Globus pallidus (tissue), 1 donor: ENCODE measurements around the gene TPCN1.
A peak's percentile ranks its signal among the peaks of the same experiment; 100 is the strongest.
"Not testable (repeated sequence)": the region's sequence is repeated elsewhere in the genome, so short reads cannot be mapped to it uniquely, and the experiment has no call there.

Experiments
- DNase-seq: peaks from one replicate; pipeline ENCODE4 v3.0.0-alpha.2; 2015; ENCODE audit warnings: low spot score

The TPCN1 gene

DNA sequence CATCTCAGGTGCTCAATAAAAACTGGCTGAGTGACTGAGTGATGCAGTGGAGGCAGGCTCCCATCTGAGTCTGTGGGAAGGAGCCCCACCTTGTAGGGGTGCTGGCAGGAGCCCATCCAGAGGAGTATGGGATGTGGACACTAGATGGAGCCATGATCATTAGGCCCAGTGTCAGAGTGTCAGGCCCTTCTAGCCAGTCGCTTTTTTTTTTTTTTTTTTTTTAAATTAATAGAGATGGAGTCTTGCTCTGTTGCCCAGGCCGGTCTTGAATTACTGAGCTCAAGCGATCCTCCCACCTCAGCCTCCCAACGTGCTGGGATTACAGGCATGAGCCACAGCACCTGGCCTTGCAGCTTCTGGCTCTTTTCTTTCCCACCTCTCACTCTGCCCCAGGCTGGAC lies 24.3 kb upstream of the TPCN1 start:
- DNase-seq: peak; percentile 82

DNA sequence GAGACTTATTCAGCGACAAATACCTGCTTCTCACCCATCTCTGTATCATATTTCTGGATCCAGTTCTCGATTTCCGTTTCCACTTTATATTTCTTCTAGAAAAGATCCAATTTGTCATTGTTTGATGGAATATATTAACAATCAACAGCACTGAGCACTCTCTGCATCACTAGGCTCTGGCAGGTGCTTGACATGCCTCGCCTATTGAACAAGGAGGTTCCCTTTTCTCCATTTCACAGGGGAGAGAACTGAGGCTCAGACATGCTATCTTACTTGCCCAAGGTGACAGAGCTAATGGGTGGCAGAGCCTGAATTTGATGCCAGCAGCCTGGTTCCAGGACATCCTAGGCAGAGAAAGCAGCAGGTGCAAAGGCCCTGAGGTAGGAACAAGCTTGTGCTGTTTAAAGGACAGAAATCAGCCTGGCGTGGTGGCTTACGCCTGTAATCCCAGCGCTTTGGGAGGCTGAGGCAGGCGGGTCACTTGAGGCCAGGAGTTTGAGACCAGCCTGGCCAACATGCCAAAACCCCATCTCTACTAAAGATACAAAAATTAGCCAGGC lies 23.7 kb upstream of the TPCN1 start:
- DNase-seq: no peak

GRCh38 chr12:113198296-113198695 lies 23.0 kb upstream of the TPCN1 start:
- no peak for DNase-seq

DNA sequence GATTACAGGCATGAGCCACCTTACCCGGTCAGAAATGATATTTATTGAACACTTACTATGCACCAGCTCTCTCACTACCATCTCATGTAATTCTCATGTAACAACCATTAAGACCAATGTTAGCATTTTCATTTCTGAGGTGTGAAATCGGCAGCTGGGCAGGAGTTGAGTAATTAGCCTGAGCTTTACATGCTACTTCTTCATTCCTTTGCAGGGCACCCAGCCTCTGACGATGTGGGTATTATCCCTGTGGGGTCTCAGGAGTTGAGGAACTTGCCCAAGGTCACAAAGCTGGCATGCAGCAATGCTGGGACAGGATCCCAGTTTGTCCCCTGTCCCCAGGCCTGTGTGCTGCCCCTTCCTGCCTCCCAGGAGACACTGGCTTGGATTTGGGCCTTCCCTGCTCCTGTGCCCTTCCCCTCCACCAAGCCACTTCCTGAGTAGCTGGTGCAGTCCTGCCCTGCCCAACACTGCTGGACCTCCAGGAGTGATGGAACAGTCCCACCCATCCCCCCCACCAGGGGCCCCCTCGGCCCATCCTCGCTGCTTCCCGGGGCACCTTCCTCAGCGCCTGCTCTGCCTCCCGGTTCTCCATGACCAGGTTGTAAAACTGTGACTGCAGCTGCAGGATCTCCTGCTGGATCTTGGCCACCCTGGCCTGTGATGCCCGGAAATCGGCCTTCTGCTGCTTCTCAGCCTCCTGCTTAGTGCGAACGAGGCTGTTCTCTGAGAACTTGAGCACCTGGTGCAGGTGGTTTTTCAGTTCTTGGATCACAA lies 21.1 kb upstream of the TPCN1 start:
- DNase-seq: no peak

DNA sequence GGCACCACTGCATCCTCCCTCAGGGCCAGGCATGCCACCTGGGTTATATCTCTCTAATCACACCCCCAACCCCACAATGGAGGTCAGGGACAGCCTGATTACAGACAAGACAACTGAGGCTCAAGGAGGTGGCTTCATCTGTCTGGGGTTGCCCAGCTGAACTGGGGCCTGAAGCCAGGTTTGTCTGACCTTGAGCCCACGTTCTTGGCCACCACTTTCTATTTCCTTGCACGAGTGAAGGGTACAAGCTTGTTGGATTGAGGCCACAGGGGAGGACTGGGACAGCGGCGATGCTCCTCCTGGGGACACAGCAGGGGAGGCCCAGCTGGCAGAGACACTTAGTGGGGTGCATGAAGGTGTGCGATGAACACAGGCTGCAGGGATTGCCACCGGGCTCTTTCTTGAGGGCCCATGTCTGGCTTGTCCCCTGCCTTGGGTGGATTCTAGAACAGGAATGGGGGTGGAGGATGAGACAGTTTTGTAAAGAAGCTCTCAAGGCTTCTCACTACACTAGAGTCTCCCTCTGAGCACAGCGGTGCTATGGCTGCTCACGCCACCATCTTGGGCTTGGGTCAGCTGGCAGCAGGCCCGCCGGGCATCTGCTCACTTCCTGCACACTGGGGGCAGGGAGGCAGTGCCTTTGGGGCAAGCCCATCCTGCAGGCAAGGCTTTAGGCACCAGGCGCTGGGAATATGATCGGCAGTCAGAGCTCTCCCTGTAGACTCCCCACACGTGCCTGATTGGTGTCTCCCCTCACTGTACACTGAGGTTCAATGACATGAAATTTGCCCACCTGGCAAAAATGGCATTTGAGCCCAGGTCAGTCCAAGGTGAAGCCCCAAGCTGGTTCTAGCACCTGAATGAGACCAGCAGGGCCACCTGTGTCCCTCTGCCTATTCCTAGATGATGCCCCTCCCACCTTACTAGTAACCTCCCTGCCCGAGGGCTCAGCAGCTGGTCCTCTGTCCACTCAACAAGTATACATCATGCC lies 19.8 kb upstream of the TPCN1 start:
- no peak for DNase-seq

DNA sequence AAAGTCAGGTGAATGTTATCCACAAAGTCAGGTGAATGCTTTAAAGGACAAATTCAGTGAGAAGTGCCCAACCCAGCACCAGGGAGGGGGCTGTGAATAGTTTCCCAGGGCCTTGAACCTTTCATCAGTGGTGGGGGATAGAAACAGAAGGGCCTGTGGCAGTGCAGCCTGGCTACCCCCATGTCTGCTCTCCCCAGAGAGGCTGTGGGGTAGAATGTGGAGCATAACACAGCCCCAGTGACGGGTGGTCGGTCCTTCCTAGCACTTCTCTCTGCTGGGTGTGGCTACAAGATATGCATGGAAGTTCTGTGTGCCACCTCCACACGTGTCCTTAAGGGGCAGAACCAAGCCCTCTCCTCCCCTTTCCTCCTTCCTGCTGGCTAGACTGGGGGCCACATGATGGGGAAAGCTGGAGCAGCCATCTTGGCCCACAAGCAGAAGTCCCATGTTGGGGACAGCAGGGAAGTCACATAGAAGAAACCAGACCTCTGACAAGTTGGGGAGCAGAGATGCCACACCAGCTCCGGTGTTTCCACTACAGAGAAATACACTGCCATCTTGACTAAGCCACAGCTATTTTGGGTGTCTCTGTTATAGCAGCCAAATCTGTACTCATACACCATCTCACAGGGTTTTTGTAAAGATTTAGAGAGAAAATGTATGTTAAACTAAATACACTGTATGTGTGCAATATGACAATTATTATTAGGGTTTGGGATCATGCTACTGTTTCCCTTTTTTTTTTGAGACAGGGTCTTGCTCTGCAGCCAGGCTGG lies 18.8 kb upstream of the TPCN1 start:
- DNase-seq: no peak

DNA sequence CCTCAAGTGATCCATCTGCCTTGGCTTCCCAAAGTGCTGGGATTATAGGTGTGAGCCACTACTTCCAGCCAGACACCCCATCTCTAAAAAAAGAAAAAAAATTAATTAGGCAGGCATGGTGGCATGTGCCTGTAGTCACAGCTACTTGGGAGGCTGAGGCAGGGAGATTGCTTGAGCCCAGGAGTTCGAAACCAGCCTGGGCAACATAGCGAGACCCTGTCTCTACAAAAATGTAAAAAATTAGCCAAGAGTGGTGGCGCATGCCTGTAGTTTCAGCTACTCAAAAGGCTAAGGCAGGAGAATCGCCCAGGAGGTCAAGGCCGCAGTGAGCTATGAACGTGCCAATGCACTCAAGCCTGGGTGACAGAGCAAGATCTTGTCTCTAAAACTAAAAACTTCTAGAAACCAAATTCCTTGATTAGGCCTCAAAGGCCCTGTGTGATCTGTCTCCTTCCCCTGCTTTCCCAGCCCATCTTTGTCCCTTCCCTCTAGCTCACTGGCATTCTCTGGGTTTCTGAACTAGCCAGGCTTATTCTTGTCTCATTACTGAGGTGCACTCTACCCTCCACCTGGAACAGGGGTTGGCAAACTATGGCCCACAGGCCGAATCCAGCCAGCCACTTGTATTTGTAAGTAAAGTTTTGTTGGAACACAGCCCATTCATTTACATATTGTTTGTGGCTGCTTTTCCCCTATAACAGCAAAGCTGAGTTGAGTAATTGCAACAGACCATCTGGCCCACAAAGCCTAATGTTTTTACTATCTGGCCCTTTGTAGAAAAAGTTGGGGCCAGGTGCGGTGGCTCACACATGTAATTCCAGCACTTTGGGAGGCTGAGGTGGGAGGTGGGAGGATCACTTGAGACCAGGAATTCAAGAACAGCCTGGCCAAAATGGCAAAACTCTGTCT lies 17.2 kb upstream of the TPCN1 start:
- no peak for DNase-seq

DNA sequence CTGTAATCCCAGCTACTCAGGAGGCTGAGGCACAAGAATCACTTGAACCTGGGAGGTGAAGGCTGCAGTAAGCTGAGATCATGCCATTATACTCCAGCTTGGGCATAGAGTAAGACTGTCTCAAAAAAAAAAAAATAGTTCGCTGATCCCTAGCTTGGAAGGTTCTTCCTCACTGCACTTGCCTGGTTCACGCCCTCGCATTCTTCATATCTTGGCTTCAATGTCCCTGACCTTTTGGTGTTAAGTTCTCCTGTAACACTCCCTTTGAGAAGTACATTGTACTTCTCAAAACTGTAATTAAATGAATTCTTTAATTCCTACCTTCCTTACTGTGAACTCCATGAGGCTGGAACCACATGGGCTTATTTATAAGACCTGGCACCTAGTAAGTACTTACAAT lies 16.5 kb upstream of the TPCN1 start:
- no peak for DNase-seq

DNA sequence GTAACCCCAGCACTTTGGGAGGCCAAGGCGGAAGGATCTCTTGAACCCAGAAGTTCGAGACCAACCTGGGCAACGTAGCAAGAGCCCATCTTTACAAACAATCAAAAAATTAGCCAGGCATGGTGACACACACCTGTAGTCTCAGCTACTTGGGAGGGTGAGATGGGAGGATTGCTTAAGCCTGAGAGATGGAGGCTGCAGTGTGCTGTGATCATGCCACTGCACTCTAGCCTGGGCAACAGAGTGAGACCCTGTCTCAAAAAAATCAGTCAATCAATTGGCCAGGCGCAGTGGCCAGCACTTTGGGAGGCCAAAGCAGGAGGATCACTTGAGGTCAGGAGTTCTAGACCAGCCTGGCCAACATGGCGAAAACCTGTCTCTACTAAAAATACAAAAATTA lies 14.5 kb upstream of the TPCN1 start:
- DNase-seq: not testable (repeated sequence)

DNA sequence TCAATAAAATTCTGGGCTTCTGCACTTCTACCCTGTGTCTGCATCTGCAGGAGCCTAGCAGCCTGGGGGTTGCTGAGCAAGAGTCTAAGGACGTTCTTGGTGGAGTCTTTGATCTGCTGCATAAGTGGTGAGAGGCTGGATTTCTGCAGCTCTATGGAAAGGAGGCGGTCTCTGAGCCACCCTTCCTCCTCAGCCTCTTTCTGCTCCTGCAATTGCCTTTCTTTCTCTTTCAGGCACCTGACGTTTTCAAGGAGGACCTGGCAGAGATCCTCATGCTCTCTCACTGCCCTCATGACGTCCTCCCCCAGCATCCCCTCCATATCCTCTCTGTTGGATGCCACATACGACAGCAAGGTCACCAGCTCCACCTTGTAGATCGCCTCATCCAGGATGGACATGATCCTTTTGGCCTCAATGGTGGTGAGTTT lies 13.6 kb upstream of the TPCN1 start:
- no peak for DNase-seq

GRCh38 chr12:113208041-113208934 lies 13.0 kb upstream of the TPCN1 start:
- DNase-seq: peak; percentile 43

DNA sequence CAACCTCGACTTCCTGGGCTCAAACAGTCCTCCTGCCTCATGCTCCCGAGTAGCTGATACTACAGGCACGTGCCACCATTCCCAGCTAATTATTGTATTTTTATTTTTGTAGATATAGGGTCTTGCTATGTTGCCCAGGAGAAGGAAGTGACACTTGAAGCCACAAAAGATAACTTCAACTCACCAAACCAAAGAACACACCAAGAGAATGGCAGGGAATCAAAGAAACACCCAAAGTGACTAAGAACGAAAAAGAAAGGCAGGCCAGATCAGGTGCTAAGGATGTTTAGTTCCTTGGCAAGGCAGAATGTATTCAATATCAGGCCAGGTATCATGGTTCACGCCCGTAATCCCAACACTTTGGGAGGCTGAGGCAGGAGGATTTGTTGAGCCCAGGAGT lies 10.1 kb upstream of the TPCN1 start:
- DNase-seq: no peak

GRCh38 chr12:113214895-113215400 lies 6.3 kb upstream of the TPCN1 start:
- peak; percentile 50 for DNase-seq

- DNase-seq: no peak
Observed at GRCh38 chr12:113216027-113216426, 5.2 kb upstream of the TPCN1 start.

DNA sequence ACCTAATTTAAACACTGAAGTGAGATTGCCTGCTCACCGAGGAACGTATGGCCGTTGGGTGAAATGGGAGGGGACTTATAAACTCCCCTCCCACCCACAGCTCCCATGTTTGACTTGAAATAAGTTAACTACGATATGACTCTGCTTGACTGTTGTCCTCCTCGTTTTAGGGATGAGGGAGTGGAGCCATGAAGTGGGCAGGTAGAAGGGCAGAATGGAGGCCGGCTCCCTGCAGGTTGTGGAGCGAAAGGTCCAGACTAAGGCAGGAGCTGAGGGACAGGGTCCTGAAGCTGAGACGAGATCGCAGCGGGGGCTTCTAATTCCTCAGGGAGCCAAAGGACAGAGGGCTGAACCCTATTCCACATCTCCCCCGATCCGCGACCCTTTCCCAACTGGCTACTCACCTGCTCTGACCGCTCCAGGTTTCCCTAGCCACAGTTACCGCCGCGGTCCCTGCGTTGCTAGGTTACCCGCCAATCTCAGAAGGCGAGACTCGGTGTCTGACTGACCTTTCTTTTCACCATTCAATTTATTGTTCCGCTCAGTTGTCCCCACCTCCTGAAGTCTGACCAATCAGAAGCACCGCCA lies 577 bp upstream of the TPCN1 start:
- no peak for DNase-seq

DNA sequence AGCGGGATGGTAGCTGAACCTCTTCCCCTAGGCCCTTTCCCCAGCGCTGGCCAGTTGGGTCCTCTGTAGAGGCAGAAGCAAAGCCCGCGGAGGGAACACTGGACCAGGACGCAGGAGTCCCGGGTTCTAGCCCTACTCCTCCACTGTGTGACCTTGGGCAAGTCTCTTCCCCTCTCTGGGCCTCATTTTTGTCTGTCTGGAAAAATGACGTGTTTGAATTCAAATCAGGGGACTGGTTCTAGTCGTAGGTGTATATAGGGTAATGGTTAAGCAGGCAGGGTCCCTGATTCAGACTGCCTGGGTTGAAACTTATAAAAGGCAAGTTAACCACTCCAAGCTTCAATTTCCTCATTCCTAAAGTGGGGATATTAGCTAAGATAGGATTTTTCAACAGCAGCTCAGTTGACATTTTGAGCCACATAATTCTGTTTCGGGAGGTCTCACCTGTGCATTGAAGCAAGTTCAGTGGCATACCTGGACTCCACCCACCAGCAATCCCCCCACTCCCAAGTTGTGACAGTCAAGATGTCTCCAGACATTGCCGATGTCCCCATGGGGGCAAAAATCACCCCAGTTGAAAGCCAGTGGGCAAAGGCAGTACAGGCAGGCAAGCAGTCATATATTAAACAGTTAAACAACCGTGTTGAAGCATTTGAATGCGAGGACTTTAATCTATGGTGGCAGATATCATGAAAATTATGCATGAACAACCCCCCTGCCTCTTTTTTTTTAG lies 899 bp downstream of the TPCN1 start:
- no peak for DNase-seq

- peak; percentile 80 for DNase-seq
Observed at GRCh38 chr12:113222730-113223531, 1.7 kb downstream of the TPCN1 start.

GRCh38 chr12:113224955-113225354 lies 3.7 kb downstream of the TPCN1 start:
- no peak for DNase-seq
